ENCODE measurements around the gene UGT2B17.
"Not testable (repeated sequence)": the region's sequence is repeated elsewhere in the genome, so short reads cannot be mapped to it uniquely, and the experiment has no call there.

The UGT2B17 gene

GRCh38 chr4:68569036-68569435 is 7.1 kb downstream of the UGT2B17 start:
- not testable (repeated sequence) for DNase-seq (ENCODE audit: low spot score)

- not testable (repeated sequence) for DNase-seq (ENCODE audit: low spot score)
Observed at GRCh38 chr4:68568535-68568934, 7.6 kb downstream of the UGT2B17 start.

- not testable (repeated sequence) for DNase-seq (ENCODE audit: low spot score)
Observed at GRCh38 chr4:68566364-68566763, 9.8 kb downstream of the UGT2B17 start.

GRCh38 chr4:68565082-68565481 is 11.0 kb downstream of the UGT2B17 start:
- not testable (repeated sequence) for DNase-seq (ENCODE audit: low spot score)

- not testable (repeated sequence) for DNase-seq (ENCODE audit: low spot score)
Observed at GRCh38 chr4:68560364-68561070, 15.6 kb downstream of the UGT2B17 start.

- not testable (repeated sequence) for DNase-seq (ENCODE audit: low spot score)
Observed at GRCh38 chr4:68553830-68554229, 22.3 kb downstream of the UGT2B17 start.

- DNase-seq (ENCODE audit: low spot score): not testable (repeated sequence)
Observed at GRCh38 chr4:68552818-68553811, 23.0 kb downstream of the UGT2B17 start.

- DNase-seq (ENCODE audit: low spot score): not testable (repeated sequence)
Observed at GRCh38 chr4:68542742-68543141, 33.4 kb downstream of the UGT2B17 start.

GRCh38 chr4:68536375-68536774 is 39.7 kb downstream of the UGT2B17 start:
- DNase-seq (ENCODE audit: low spot score): no peak

- DNase-seq (ENCODE audit: low spot score): no peak
Observed at GRCh38 chr4:68535974-68536373, 40.1 kb downstream of the UGT2B17 start.

- DNase-seq (ENCODE audit: low spot score): not testable (repeated sequence)
Observed at GRCh38 chr4:68522232-68522631, 53.9 kb downstream of the UGT2B17 start.

GRCh38 chr4:68520985-68521384 is 55.1 kb downstream of the UGT2B17 start:
- no peak for DNase-seq (ENCODE audit: low spot score)

GRCh38 chr4:68518889-68519288 is 57.2 kb downstream of the UGT2B17 start:
- no peak for DNase-seq (ENCODE audit: low spot score)

GRCh38 chr4:68505452-68505851 is 70.7 kb downstream of the UGT2B17 start:
- DNase-seq (ENCODE audit: low spot score): not testable (repeated sequence)

GRCh38 chr4:68504836-68505235 is 71.3 kb downstream of the UGT2B17 start:
- DNase-seq (ENCODE audit: low spot score): not testable (repeated sequence)

GRCh38 chr4:68503462-68503861 is 72.7 kb downstream of the UGT2B17 start:
- DNase-seq (ENCODE audit: low spot score): not testable (repeated sequence)

- DNase-seq (ENCODE audit: low spot score): no peak
Observed at GRCh38 chr4:68499021-68499420, 77.1 kb downstream of the UGT2B17 start.

- DNase-seq (ENCODE audit: low spot score): peak; percentile 22
Observed at GRCh38 chr4:68498413-68499007, 77.6 kb downstream of the UGT2B17 start.

GRCh38 chr4:68494688-68495087 is 81.4 kb downstream of the UGT2B17 start:
- no peak for DNase-seq (ENCODE audit: low spot score)

GRCh38 chr4:68490826-68491457 is 85.2 kb downstream of the UGT2B17 start:
- no peak for DNase-seq (ENCODE audit: low spot score)

GRCh38 chr4:68489338-68489737 is 86.8 kb downstream of the UGT2B17 start:
- no peak for DNase-seq (ENCODE audit: low spot score)
